ES-I3 (cell line): ENCODE measurements around the gene CD200R1L.

Source experiments
- H3K36me3 ChIP-seq: 2 replicates; pipeline ENCODE4 v1.6.1; 2013; ENCODE audit warnings: mild to moderate bottlenecking, low read length, control low read depth, moderate library complexity; ENCODE audit not compliant: insufficient read depth
- H3K4me1 ChIP-seq: 2 replicates; pipeline ENCODE4 v1.6.1; 2013; ENCODE audit warnings: mild to moderate bottlenecking, control low read depth, low read length; ENCODE audit not compliant: insufficient read depth
- H3K9ac ChIP-seq: 2 replicates; pipeline ENCODE4 v1.6.1; 2013; ENCODE audit warnings: low read depth, mild to moderate bottlenecking, low read length, moderate library complexity
- H3K9me3 ChIP-seq: 2 replicates; pipeline ENCODE4 v1.6.1; 2013; ENCODE audit warnings: mild to moderate bottlenecking, low read length, moderate library complexity; ENCODE audit not compliant: control insufficient read depth, insufficient read depth

CD200R1L gene

DNA sequence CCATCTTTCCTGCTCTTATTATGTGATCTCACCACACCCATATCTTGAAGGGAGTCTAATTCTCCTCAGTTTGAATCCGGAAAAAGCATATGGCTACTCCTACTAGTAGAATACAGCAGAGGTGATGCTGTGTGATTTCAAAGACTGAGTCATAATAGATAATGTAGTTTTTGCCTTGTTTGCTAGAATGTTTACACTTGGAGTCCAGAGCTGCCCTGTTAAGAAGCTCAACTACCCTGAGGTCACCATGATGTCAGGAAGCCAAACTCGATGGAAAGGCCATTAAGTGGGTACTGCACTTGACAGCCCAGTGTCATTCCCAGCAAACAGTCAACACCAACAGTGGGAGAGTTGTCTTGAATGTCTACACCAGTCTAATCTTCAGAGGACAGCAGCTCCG lies 56.9 kb downstream of the CD200R1L start:
- Histone ChIP-seq H3K9me3 (no peaks in the 10 kb centered on the region), H3K4me1 (peaks cover 3% of the 10 kb centered on the region; the same call in 1 of the 2 replicates), H3K36me3 (no peaks in the 10 kb centered on the region), H3K9ac (no peak overlapping the region)

GRCh38 chr3:112786881-112787579 lies 59.6 kb downstream of the CD200R1L start:
- Histone ChIP-seq H3K36me3 (no peaks in the 10 kb centered on the region), H3K9me3 (no peaks in the 10 kb centered on the region), H3K9ac (no peak overlapping the region), H3K4me1 (no peaks in the 10 kb centered on the region)

DNA sequence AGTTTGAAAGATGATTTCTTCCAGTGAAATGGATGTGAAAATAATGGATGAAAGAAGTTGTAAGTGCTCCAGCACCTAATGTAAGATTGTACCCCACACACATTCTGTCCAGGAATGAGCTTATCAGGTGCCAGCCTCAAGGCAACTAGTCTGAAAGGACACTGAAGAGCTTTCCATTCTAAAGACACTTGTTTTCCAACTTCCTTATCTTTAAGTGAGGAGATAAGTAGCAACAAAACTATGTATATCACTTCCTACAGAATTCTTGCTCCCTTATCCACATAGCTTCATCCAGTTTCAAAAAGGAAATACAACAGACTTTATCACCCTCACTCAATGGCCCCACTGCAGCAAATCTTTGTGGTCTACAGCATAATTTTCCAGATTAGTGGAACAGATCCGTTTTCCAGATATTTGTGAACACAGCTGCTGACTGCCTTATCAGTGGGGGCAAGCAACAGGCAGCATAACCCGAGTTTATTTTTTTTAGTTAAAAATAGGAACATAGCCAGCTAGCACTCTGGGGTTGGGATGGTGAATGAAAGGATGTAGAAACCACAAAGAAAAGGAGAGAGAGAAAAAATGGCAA lies 60.6 kb downstream of the CD200R1L start:
- Histone ChIP-seq H3K36me3 (no peaks in the 10 kb centered on the region), H3K9ac (no peak overlapping the region), H3K9me3 (no peaks in the 10 kb centered on the region), H3K4me1 (no peaks in the 10 kb centered on the region)

DNA sequence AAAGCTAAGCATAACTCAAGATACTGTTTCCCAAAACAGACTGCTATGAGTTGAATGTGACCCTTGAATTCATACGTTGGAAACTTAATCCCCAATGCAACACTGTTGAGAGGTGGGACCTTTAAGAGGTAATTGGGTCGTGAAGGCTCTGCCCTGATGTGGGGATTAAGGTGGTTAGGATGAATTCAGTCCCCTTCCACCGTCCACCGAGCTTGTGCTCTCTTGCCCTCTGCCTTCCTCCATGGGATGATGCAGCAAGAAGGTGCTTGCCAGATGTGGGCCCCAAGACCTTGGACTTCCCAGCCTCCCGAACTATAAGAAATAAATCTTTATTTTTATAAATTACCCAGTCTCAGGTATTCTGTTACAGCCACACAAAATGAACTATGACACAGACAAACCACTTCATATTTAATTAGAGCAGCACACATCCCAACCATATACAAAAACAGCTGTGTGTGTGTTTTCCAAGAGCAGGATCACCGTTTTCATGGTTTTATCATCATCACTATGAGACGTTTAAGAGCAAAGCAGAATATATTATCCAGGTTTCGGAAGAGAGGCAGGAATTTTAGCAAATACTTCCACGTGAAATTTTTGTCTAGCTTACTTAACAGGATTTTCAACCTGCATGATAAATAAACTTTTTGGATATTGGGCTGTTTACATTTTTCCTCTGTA lies 61.2 kb downstream of the CD200R1L start:
- no peak overlapping the region for H3K9ac ChIP-seq
- H3K36me3 ChIP-seq, result no peaks in the 10 kb centered on the region
- H3K4me1 ChIP-seq, result no peaks in the 10 kb centered on the region
- H3K9me3 ChIP-seq, result no peaks in the 10 kb centered on the region

GRCh38 chr3:112782491-112782890 lies 64.2 kb downstream of the CD200R1L start:
- no peaks in the 10 kb centered on the region for H3K4me1 ChIP-seq
- no peaks in the 10 kb centered on the region for H3K9me3 ChIP-seq
- no peak overlapping the region for H3K9ac ChIP-seq
- H3K36me3 ChIP-seq, result no peaks in the 10 kb centered on the region

GRCh38 chr3:112781599-112781998 lies 65.1 kb downstream of the CD200R1L start:
- no peak overlapping the region for H3K9ac ChIP-seq
- H3K4me1 ChIP-seq, result no peaks in the 10 kb centered on the region
- no peaks in the 10 kb centered on the region for H3K36me3 ChIP-seq
- H3K9me3 ChIP-seq, result no peaks in the 10 kb centered on the region

GRCh38 chr3:112779558-112780480 lies 66.8 kb downstream of the CD200R1L start:
- Histone ChIP-seq H3K9ac (no peak overlapping the region), H3K36me3 (no peaks in the 10 kb centered on the region), H3K4me1 (no peaks in the 10 kb centered on the region), H3K9me3 (no peaks in the 10 kb centered on the region)

- Histone ChIP-seq H3K4me1 (no peaks in the 10 kb centered on the region), H3K9ac (no peak overlapping the region)
These were observed 67.7 kb downstream of the CD200R1L start for GRCh38 chr3:112779011-112779410.

DNA sequence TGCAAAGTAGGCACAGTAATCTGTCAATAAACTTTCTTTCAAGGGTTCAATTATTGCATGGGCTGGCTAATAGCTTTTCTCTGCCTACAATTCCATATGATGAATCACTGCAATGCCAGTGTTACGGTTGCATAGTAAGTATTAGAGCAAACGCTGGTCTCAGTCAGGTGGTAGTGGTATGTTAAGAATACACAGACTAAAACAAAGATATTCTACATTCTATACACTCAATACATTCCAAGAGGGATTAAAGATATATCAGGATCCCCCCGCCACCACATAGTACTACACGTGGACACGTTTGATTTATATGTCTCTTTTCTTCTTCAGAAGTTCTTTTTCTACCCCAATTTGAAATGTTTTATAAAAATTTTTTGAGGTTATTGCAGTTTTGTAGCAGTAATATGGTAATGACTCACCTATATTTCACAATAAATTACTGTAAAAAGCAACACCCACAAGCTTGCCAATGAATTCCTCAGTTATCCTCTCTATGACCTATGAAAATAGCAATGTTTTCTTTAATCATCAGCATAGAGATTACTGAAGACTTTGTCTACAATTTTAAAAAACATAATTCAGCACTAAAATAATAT lies 68.2 kb downstream of the CD200R1L start:
- no peak overlapping the region for H3K9ac ChIP-seq
- H3K36me3 ChIP-seq, result no peaks in the 10 kb centered on the region
- no peaks in the 10 kb centered on the region for H3K9me3 ChIP-seq
- H3K4me1 ChIP-seq, result no peaks in the 10 kb centered on the region

More at GRCh38 chr3:112779011-112779410, 67.7 kb downstream of the CD200R1L start:
- no peaks in the 10 kb centered on the region for H3K9me3 ChIP-seq
- H3K36me3 ChIP-seq, result no peaks in the 10 kb centered on the region

DNA sequence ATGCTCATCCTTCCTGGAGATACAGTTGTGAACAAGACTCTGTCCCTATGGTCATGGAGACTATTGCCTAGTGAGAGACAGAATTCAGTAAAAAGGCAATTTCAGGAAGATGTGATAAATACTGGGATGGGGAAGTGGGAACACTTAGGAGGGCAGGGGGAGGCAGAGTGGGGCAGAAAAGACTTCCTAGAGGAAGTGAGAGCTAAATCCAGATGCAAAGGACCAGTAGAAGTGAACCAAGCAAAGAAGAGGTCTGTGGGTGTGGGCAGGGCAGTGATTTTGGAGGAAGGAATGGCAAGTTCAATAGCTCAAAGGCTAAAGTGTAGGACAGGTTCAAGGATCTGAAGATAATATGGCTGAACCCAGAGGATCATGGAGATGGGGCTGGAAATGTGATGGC lies 68.9 kb downstream of the CD200R1L start:
- H3K9me3 ChIP-seq, result no peaks in the 10 kb centered on the region
- no peaks in the 10 kb centered on the region for H3K4me1 ChIP-seq
- no peak overlapping the region for H3K9ac ChIP-seq
- H3K36me3 ChIP-seq, result no peaks in the 10 kb centered on the region

DNA sequence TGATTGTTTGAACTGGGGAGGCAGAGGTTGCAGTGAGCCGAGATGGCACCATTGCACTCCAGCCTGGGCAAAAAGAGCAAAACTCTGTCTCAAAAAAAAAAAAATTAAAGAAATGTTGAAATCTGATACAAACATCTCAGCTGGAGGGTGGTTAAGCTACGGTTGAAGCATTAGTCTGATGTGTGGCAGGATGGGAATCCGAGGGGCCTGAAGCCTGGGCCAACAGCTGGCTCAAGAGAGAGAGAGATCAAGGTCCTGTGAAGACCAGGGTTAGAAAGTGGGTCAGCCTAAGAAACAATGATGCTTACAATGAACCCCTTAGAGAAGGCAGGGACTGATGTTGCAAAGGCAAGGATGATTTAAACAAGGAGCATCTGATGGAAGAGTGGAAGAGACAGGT lies 69.8 kb downstream of the CD200R1L start:
- Histone ChIP-seq H3K36me3 (no peaks in the 10 kb centered on the region), H3K9me3 (no peaks in the 10 kb centered on the region), H3K4me1 (no peaks in the 10 kb centered on the region)

GRCh38 chr3:112776000-112776399 lies 70.7 kb downstream of the CD200R1L start:
- H3K9me3 ChIP-seq, result no peaks in the 10 kb centered on the region
- H3K36me3 ChIP-seq, result no peaks in the 10 kb centered on the region
- H3K4me1 ChIP-seq, result no peaks in the 10 kb centered on the region
- H3K9ac ChIP-seq, result no peak overlapping the region

More for the DNA sequence above, 69.8 kb downstream of the CD200R1L start:
- no peak overlapping the region for H3K9ac ChIP-seq

GRCh38 chr3:112775011-112775742 lies 71.5 kb downstream of the CD200R1L start:
- Histone ChIP-seq H3K4me1 (no peaks in the 10 kb centered on the region), H3K9ac (no peak overlapping the region), H3K36me3 (no peaks in the 10 kb centered on the region), H3K9me3 (no peaks in the 10 kb centered on the region)
